Uterus (tissue), 2 donors: ENCODE results near the gene ANKRD60.

Experiments used
- POLR2A ChIP-seq, 2 donors: fragments of 450-650 bp; IDR thresholded peaks; one replicate each; pipeline ENCODE4 v1.6.1; 2016; ENCODE audit warnings: antibody characterized with exemption in 2 of 2, mild to moderate bottlenecking in 1 of 2, moderate library complexity in 1 of 2
- TF ChIP-seq, protein P1 (sequence below), 4 experiments: fragments of 200-600 bp in 2 of 4; fragments of 450-650 bp in 2 of 4; sonication (generic) in 2 of 4; IDR thresholded peaks; one replicate each; pipeline ENCODE4 v1.5.1; 2016 to 2019; ENCODE audit warnings: antibody characterized with exemption in 4 of 4, mild to moderate bottlenecking in 2 of 4, moderate library complexity in 1 of 4

- TF ChIP-seq, protein P1, sequence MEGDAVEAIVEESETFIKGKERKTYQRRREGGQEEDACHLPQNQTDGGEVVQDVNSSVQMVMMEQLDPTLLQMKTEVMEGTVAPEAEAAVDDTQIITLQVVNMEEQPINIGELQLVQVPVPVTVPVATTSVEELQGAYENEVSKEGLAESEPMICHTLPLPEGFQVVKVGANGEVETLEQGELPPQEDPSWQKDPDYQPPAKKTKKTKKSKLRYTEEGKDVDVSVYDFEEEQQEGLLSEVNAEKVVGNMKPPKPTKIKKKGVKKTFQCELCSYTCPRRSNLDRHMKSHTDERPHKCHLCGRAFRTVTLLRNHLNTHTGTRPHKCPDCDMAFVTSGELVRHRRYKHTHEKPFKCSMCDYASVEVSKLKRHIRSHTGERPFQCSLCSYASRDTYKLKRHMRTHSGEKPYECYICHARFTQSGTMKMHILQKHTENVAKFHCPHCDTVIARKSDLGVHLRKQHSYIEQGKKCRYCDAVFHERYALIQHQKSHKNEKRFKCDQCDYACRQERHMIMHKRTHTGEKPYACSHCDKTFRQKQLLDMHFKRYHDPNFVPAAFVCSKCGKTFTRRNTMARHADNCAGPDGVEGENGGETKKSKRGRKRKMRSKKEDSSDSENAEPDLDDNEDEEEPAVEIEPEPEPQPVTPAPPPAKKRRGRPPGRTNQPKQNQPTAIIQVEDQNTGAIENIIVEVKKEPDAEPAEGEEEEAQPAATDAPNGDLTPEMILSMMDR (IDR thresholded peaks at IDR 0.05), result no peak
- TF ChIP-seq POLR2A (IDR thresholded peaks at IDR 0.05), result no peak
Observed at GRCh38 chr20:58197185-58197469, 31.3 kb downstream of the ANKRD60 start.
